K562 treated with DMSO at 1 percent for 48 hours (cell line): ENCODE data around the gene RPP14. TPM values are rescaled to one million over a fixed set of nuclear protein-coding genes. Genes with fewer than 3 reads are reported as not detected.

Experiments used
- total RNA-seq: library from RNA; unstranded; fragments of 300-600 nt; gene quantifications from 2 replicates; pipeline ENCODE4 v1.2.3, GENCODE V29; 2022; ENCODE audit warnings: low replicate concordance; ENCODE audit errors: extremely low read depth

The RPP14 gene
- not detected in 2 replicates for total RNA-seq

GRCh38 chr3:58305882-58306711 lies at the start of gene RPP14, which contains the start of gene HTD2:
RPP14 (plus strand) TSS chr3:58306245; CDS start chr3:58310330, 4,085 bp downstream.
HTD2 (plus strand) TSS chr3:58306520; CDS start chr3:58317614, 11,094 bp downstream.

GRCh38 chr3:58332575-58333188 lies 26.6 kb downstream of the RPP14 start, which contains the start of gene PXK:
PXK (plus strand) TSS chr3:58332892; CDS start chr3:58332989, 97 bp downstream.

Other genes starting within 250 kb of the RPP14 start
- gene DNASE1L3, start 95.3 kb upstream of the RPP14 start, total RNA-seq, result not detected in 2 replicates
- not detected in 2 replicates for gene ABHD6, start 68.5 kb upstream of the RPP14 start, total RNA-seq
- not detected in 2 replicates for gene HTD2, start 275 bp downstream of the RPP14 start, total RNA-seq
- not detected in 2 replicates for gene PXK, start 26.6 kb downstream of the RPP14 start, total RNA-seq
- not detected in 2 replicates for gene PDHB, start 127.6 kb downstream of the RPP14 start, total RNA-seq
- not detected in 2 replicates for gene KCTD6, start 185.9 kb downstream of the RPP14 start, total RNA-seq
- gene ACOX2, start 230.9 kb downstream of the RPP14 start, total RNA-seq, result not detected in 2 replicates